Immature natural killer cell (primary cell): ENCODE data around the gene SBK2. TPM values are rescaled to one million over a fixed set of nuclear protein-coding genes. Genes with fewer than 3 reads are reported as not detected.
A peak's percentile ranks its signal among the peaks of the same experiment; 100 is the strongest.
"Not testable (repeated sequence)": the region's sequence is repeated elsewhere in the genome, so short reads cannot be mapped to it uniquely, and the experiment has no call there.

Experiments used
- DNase-seq, 3 donors: peaks; one replicate each; pipeline ENCODE4 v3.0.0; 2022; ENCODE audit warnings: mixed read lengths in 1 of 3
- H3K27ac Mint-ChIP-seq, 6 donors: one replicate each; pipeline ENCODE4 v1.8.0; 2020; ENCODE audit warnings: mixed read lengths in 6 of 6, mild to moderate bottlenecking in 5 of 6, inconsistent platforms in 4 of 6, moderate library complexity in 3 of 6
- H3K27me3 Mint-ChIP-seq, 3 donors: one replicate each; pipeline ENCODE4 v1.8.0; 2020 to 2021; ENCODE audit warnings: low read depth in 3 of 3, mild to moderate bottlenecking in 3 of 3, mixed read lengths in 3 of 3, moderate library complexity in 3 of 3, inconsistent platforms in 1 of 3
- H3K36me3 Mint-ChIP-seq, 3 donors: one replicate each; pipeline ENCODE4 v1.8.0; 2020; ENCODE audit warnings: mixed read lengths in 3 of 3, inconsistent platforms in 2 of 3, mild to moderate bottlenecking in 2 of 3
- H3K4me1 Mint-ChIP-seq, 2 donors: one replicate each; pipeline ENCODE4 v1.8.0; 2020; ENCODE audit warnings: inconsistent platforms in 2 of 2, mild to moderate bottlenecking in 2 of 2, mixed read lengths in 2 of 2, moderate library complexity in 1 of 2
- H3K4me3 Mint-ChIP-seq, 5 donors: one replicate each; pipeline ENCODE4 v1.8.0; 2020; ENCODE audit warnings: mild to moderate bottlenecking in 5 of 5, mixed read lengths in 5 of 5, inconsistent platforms in 3 of 5, moderate library complexity in 3 of 5
- H3K9me3 Mint-ChIP-seq, 6 donors: one replicate each; pipeline ENCODE4 v1.8.0; 2020; ENCODE audit warnings: mild to moderate bottlenecking in 6 of 6, mixed read lengths in 6 of 6, inconsistent platforms in 4 of 6, moderate library complexity in 3 of 6
- polyA plus RNA-seq, 3 donors: library from polyadenylated mRNA; unstranded; fragments of 300-500 nt; fragmentation: Illumina TruSeq; gene quantifications; one replicate each; pipeline ENCODE4 v1.2.3, GENCODE V29; 2021

Gene SBK2, protein sequence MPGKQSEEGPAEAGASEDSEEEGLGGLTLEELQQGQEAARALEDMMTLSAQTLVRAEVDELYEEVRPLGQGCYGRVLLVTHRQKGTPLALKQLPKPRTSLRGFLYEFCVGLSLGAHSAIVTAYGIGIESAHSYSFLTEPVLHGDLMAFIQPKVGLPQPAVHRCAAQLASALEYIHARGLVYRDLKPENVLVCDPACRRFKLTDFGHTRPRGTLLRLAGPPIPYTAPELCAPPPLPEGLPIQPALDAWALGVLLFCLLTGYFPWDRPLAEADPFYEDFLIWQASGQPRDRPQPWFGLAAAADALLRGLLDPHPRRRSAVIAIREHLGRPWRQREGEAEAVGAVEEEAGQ
- not detected for polyA plus RNA-seq

- H3K4me1 Mint-ChIP-seq, result no peaks in the 10 kb centered on the region
- no peaks in the 10 kb centered on the region for H3K36me3 Mint-ChIP-seq
- no peaks in the 10 kb centered on the region for H3K9me3 Mint-ChIP-seq
- no peak within 1 kb of the TSS for H3K27ac Mint-ChIP-seq
- peaks cover 0 to 4% (median 4%) of the 10 kb centered on the region in 3 donors for H3K27me3 Mint-ChIP-seq
- H3K4me3 Mint-ChIP-seq, result no peak within 1 kb of the TSS
- DNase-seq, result no peak
Observed at GRCh38 chr19:55536951-55537740, at the start of gene SBK2. Gene SBK2 (minus strand): TSS chr19:55537133. CDS start chr19:55536294, 839 bp downstream.

- Mint-ChIP-seq H3K27me3 (peaks cover 9 to 12% (median 11%) of the 10 kb centered on the region in 3 donors), H3K27ac (peak overlapping the region in 1 of 6 donors; percentile 64)
Observed at GRCh38 chr19:55585658-55586339, 48.9 kb upstream of the SBK2 start.

GRCh38 chr19:55584871-55585270 is 47.9 kb upstream of the SBK2 start:
- DNase-seq, result no peak
- Mint-ChIP-seq H3K4me3 (no peak overlapping the region), H3K27ac (no peak overlapping the region), H3K27me3 (peaks cover 11 to 12% (median 12%) of the 10 kb centered on the region in 3 donors), H3K9me3 (no peaks in the 10 kb centered on the region), H3K4me1 (peaks cover 34 to 40% of the 10 kb centered on the region in 2 donors), H3K36me3 (peaks cover 0 to under 1% (median under 1%) of the 10 kb centered on the region in 3 donors)

More at GRCh38 chr19:55585658-55586339, 48.9 kb upstream of the SBK2 start:
- H3K4me3 Mint-ChIP-seq, result peak overlapping the region in 3 of 5 donors; percentile 46 to 56 (median 54)
- no peaks in the 10 kb centered on the region for H3K9me3 Mint-ChIP-seq
- no peaks in the 10 kb centered on the region for H3K36me3 Mint-ChIP-seq
- no peak for DNase-seq
- H3K4me1 Mint-ChIP-seq, result peaks cover 31 to 36% of the 10 kb centered on the region in 2 donors

- H3K36me3 Mint-ChIP-seq, H3K27ac Mint-ChIP-seq, H3K9me3 Mint-ChIP-seq, DNase-seq, H3K4me3 Mint-ChIP-seq: not testable (repeated sequence)
- Mint-ChIP-seq H3K4me1 (peaks cover 40 to 44% of the 10 kb centered on the region in 2 donors), H3K27me3 (peaks cover 11 to 15% (median 12%) of the 10 kb centered on the region in 3 donors)
Observed at GRCh38 chr19:55583897-55584296, 47.0 kb upstream of the SBK2 start.

DNA sequence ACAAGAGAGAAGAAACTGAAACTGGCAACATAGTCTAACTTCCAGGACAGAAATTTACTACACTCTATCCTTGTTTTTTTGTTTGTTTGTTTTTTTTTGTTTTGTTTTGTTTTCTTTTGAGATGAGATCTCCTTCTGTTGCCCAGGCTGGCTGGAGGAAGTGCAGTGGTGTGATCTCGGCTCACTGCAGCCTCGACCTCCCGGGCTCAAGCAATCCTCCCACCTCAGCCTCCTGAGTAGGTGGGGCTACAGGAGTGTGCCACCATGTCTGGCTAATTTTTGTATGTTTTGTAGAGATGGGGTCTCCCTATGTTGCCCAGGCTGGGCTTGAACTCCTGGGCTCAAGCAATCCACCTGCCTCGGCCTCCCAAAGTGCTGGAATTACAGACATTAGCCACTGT is 45.4 kb upstream of the SBK2 start:
- H3K4me3 Mint-ChIP-seq, result peak overlapping the region; percentile 1 to 93 (median 52)
- not testable (repeated sequence) for H3K27ac Mint-ChIP-seq, H3K9me3 Mint-ChIP-seq, DNase-seq, H3K36me3 Mint-ChIP-seq
- peaks cover 35 to 37% of the 10 kb centered on the region in 2 donors for H3K4me1 Mint-ChIP-seq
- peaks cover 9 to 15% (median 9%) of the 10 kb centered on the region in 3 donors for H3K27me3 Mint-ChIP-seq

GRCh38 chr19:55581823-55582223 is 44.9 kb upstream of the SBK2 start:
- Mint-ChIP-seq H3K27me3 (peaks cover 9 to 13% (median 9%) of the 10 kb centered on the region in 3 donors), H3K4me1 (peaks cover 31 to 34% of the 10 kb centered on the region in 2 donors), H3K9me3 (no peaks in the 10 kb centered on the region), H3K27ac (peak overlapping the region in 2 of 6 donors; percentile 70 to 77), H3K36me3 (peaks cover 3 to 12% (median 11%) of the 10 kb centered on the region in 3 donors), H3K4me3 (peak overlapping the region; percentile 52 to 93 (median 87))
- no peak for DNase-seq

GRCh38 chr19:55581145-55581822 is 44.4 kb upstream of the SBK2 start:
- Mint-ChIP-seq H3K9me3 (no peaks in the 10 kb centered on the region), H3K27me3 (peaks cover 9 to 10% (median 9%) of the 10 kb centered on the region in 3 donors), H3K36me3 (peaks cover 4 to 14% (median 14%) of the 10 kb centered on the region in 3 donors), H3K4me1 (peaks cover 28 to 33% of the 10 kb centered on the region in 2 donors), H3K4me3 (peak overlapping the region; percentile 79 to 93 (median 87)), H3K27ac (peak overlapping the region; percentile 70 to 89 (median 78))
- no peak for DNase-seq

- peak within 1 kb of the TSS; percentile 91 to 95 (median 94) for H3K27ac Mint-ChIP-seq
- peaks cover 8 to 9% (median 9%) of the 10 kb centered on the region in 3 donors for H3K27me3 Mint-ChIP-seq
- H3K4me3 Mint-ChIP-seq, result peak within 1 kb of the TSS; percentile 87 to 97 (median 93)
- peaks cover 28% of the 10 kb centered on the region in 2 donors for H3K4me1 Mint-ChIP-seq
- DNase-seq, result peak; percentile 69 to 74 (median 73)
- H3K9me3 Mint-ChIP-seq, result no peaks in the 10 kb centered on the region
- H3K36me3 Mint-ChIP-seq, result peaks cover 4 to 14% (median 14%) of the 10 kb centered on the region in 3 donors
Observed at GRCh38 chr19:55580628-55581144, 43.8 kb upstream of the SBK2 start, which contains the start of gene ZNF579. Gene ZNF579 (minus strand): TSS chr19:55580848. CDS start chr19:55579639, 1,209 bp downstream.

GRCh38 chr19:55579766-55580621 is 43.1 kb upstream of the SBK2 start:
- H3K27ac Mint-ChIP-seq, result peak overlapping the region; percentile 91 to 95 (median 94)
- peaks cover 21 to 24% of the 10 kb centered on the region in 2 donors for H3K4me1 Mint-ChIP-seq
- peak overlapping the region; percentile 87 to 97 (median 93) for H3K4me3 Mint-ChIP-seq
- DNase-seq, result no peak
- peaks cover 4 to 14% (median 14%) of the 10 kb centered on the region in 3 donors for H3K36me3 Mint-ChIP-seq
- peaks cover 8 to 9% (median 9%) of the 10 kb centered on the region in 3 donors for H3K27me3 Mint-ChIP-seq
- no peaks in the 10 kb centered on the region for H3K9me3 Mint-ChIP-seq

- peak overlapping the region; percentile 91 to 95 (median 94) for H3K27ac Mint-ChIP-seq
Observed at GRCh38 chr19:55578761-55579747, 42.1 kb upstream of the SBK2 start.

More at GRCh38 chr19:55578761-55579747, 42.1 kb upstream of the SBK2 start:
- Mint-ChIP-seq H3K4me1 (peaks cover 21 to 24% of the 10 kb centered on the region in 2 donors), H3K36me3 (peaks cover 4 to 14% (median 14%) of the 10 kb centered on the region in 3 donors), H3K27me3 (peaks cover 6 to 9% (median 9%) of the 10 kb centered on the region in 3 donors), H3K9me3 (no peaks in the 10 kb centered on the region), H3K4me3 (peak overlapping the region; percentile 87 to 97 (median 93))
- no peak for DNase-seq
